HG03196 (cell line): ENCODE data around the gene RNU2-63P.
"Not testable (repeated sequence)": the region's sequence is repeated elsewhere in the genome, so short reads cannot be mapped to it uniquely, and the experiment has no call there.

Experiments used
- ATAC-seq: cut with Tn5 transposase; IDR thresholded peaks from one replicate; pipeline ENCODE4 v1.9.1; 2021; ENCODE audit not compliant: unreplicated experiment

The RNU2-63P gene

GRCh38 chr2:87987473-87987872 lies 28.9 kb downstream of the RNU2-63P start:
- ATAC-seq = not testable (repeated sequence)

- ATAC-seq = not testable (repeated sequence)
Observed at GRCh38 chr2:87985902-87986301, 30.4 kb downstream of the RNU2-63P start.

GRCh38 chr2:87981182-87981581 lies 35.2 kb downstream of the RNU2-63P start:
- not testable (repeated sequence) for ATAC-seq

- not testable (repeated sequence) for ATAC-seq
Observed at GRCh38 chr2:87972385-87972784, 44.0 kb downstream of the RNU2-63P start.
